ENCODE measurements around the gene VTN.

The VTN gene

DNA sequence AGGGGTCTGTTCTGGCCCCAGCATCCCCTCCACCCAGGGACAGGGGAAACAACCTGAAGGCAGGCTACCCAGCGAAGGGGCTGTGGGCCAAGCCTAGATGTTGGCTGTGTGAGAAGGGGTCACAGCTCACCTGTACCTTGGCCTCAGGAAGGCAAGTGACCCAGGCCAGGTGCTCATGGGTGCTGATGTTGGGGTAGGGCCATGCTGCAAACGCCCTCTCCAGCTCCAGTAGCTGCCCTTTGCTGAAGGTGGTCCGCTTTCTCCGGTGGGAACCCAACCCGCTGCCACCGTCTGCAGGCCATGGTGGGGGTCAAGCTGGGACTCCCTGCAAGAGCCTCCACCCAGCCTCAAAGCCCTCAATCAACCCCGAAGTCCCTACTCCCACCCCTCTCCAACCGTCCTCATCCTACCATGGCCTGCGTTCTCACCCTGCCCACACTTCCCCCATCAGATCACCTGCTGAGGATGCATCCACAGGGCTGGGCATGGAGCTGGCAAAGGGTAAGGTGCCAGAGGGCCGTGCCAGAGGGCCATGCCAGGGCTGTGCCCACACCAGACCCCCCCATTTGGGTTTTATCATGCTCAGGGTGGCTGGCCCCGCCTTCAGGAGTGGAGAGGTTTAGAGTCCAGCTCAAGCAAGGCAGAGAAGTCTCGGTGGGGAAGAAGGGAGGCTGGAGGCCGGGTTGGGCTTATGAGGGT is 5.3 kb downstream of the VTN start, which contains the start of gene SEBOX:
TSS of gene SEBOX (minus strand) at position 535 of the 699 bp plus-strand sequence. CDS start at position 487, 48 bp downstream.
- Histone ChIP-seq H3K79me2 (ENCODE audit: control insufficient read depth, insufficient read depth, low read length, poor library complexity) (no peaks in the 10 kb centered on the region), H2BK12ac (ENCODE audit: low read length) (no peak within 1 kb of the TSS), H3K27ac (ENCODE audit: low read depth, low read length) (no peak within 1 kb of the TSS), H2BK120ac (ENCODE audit: insufficient read depth, low read length, poor library complexity) (no peak within 1 kb of the TSS), H3K27me3 (ENCODE audit: insufficient read depth, low read length) (no peaks in the 10 kb centered on the region), H2AK5ac (ENCODE audit: low read length) (no peak within 1 kb of the TSS), H3K4me3 (ENCODE audit: low read depth, low read length) (peak within 1 kb of the TSS; percentile 37), H3K4me2 (ENCODE audit: low read length) (no peak within 1 kb of the TSS), H3K23ac (ENCODE audit: low read length) (no peak within 1 kb of the TSS), H3K9ac (ENCODE audit: low read length) (peak within 1 kb of the TSS; percentile 15), H2AFZ (ENCODE audit: insufficient read depth, low read length, poor library complexity) (no peak within 1 kb of the TSS), H4K12ac (ENCODE audit: low read depth, low read length) (no peak within 1 kb of the TSS), H3K36me3 (ENCODE audit: control insufficient read depth in 1 of 2, insufficient read depth in 2 of 2, low read length in 2 of 2) (peaks cover 21 to 42% of the 10 kb centered on the region in 2 experiments), H3K18ac (ENCODE audit: low read length) (no peak within 1 kb of the TSS), H3K14ac (ENCODE audit: low read length) (no peak within 1 kb of the TSS), H2BK5ac (ENCODE audit: low read depth, low read length, poor library complexity) (no peak within 1 kb of the TSS), H4K91ac (ENCODE audit: low read depth, low read length) (no peak within 1 kb of the TSS), H3K4me1 (ENCODE audit: control insufficient read depth in 1 of 2, insufficient read depth in 2 of 2, low read length in 2 of 2) (peaks cover 2 to 3% of the 10 kb centered on the region in 2 experiments), H4K8ac (ENCODE audit: low read depth, low read length) (no peak within 1 kb of the TSS), H3K4ac (ENCODE audit: low read depth, low read length) (no peak within 1 kb of the TSS), H3K9me3 (ENCODE audit: insufficient read depth, low read depth, low read length) (no peaks in the 10 kb centered on the region), H3K79me1 (ENCODE audit: low read length) (no peaks in the 10 kb centered on the region)
- WGBS (ENCODE audit: extremely low coverage, insufficient coverage, insufficient read length): no CpG with 5 or more reads among the region's 13 CpGs
- DNase-seq: no peak

DNA sequence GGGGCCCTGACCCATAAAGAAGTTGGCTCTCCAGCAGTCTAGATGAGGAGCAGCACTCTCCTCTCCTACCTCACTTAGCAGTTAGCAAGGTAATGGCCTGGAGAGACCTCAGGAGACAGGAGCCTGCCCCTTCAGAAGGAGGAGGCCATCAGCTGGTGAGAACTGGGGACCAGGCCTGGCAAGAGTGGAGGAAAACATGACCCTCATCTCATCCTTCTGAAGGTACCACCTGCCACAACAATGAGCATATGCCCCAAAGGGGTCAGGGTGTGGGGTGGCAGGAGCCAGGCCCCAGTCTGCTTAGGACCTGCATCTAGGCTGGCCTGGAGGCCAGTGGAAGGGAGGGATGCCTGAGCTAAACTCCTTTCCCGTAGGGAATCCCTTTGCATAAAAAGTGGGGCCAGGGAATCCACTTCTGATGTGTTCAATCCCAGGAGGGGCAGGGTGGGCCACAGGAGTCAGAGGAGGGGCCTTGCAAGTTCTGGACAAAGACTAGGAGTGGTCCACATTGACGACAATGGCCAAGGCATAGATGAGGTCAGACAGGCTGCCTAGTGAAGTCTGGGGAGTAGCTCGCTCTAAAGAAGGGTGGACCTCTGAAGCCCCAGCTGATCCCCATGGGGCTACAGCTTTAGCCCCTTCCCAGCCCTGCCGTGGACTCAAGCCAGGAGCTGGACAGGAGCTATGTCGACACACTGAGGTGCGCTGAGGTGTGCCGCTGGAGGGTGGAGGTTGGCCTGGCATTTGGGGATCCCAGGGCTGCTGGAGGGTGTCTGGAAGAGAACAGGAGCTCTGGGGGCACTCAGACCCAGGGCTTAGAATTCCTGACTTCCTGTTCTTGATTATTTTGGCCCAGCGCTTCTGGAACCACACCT is 6.1 kb downstream of the VTN start:
- Histone ChIP-seq H3K4me2 (ENCODE audit: low read length) (no peak overlapping the region), H3K9ac (ENCODE audit: low read length) (no peak overlapping the region), H3K4me3 (ENCODE audit: low read depth, low read length) (peak overlapping the region; percentile 37), H2AK5ac (ENCODE audit: low read length) (no peak overlapping the region), H3K14ac (ENCODE audit: low read length) (no peak overlapping the region), H4K12ac (ENCODE audit: low read depth, low read length) (no peak overlapping the region), H3K79me1 (ENCODE audit: low read length) (no peaks in the 10 kb centered on the region), H3K4ac (ENCODE audit: low read depth, low read length) (no peak overlapping the region), H2BK120ac (ENCODE audit: insufficient read depth, low read length, poor library complexity) (no peak overlapping the region), H3K9me3 (ENCODE audit: insufficient read depth, low read depth, low read length) (no peaks in the 10 kb centered on the region), H3K27ac (ENCODE audit: low read depth, low read length) (no peak overlapping the region), H2AFZ (ENCODE audit: insufficient read depth, low read length, poor library complexity) (no peak overlapping the region), H3K18ac (ENCODE audit: low read length) (no peak overlapping the region), H3K23ac (ENCODE audit: low read length) (no peak overlapping the region), H4K8ac (ENCODE audit: low read depth, low read length) (no peak overlapping the region), H4K91ac (ENCODE audit: low read depth, low read length) (no peak overlapping the region), H2BK5ac (ENCODE audit: low read depth, low read length, poor library complexity) (no peak overlapping the region), H2BK12ac (ENCODE audit: low read length) (no peak overlapping the region), H3K79me2 (ENCODE audit: control insufficient read depth, insufficient read depth, low read length, poor library complexity) (no peaks in the 10 kb centered on the region), H3K27me3 (ENCODE audit: insufficient read depth, low read length) (no peaks in the 10 kb centered on the region), H3K36me3 (ENCODE audit: control insufficient read depth in 1 of 2, insufficient read depth in 2 of 2, low read length in 2 of 2) (peaks cover 25 to 46% of the 10 kb centered on the region in 2 experiments), H3K4me1 (ENCODE audit: control insufficient read depth in 1 of 2, insufficient read depth in 2 of 2, low read length in 2 of 2) (no peaks in the 10 kb centered on the region)
- no CpG with 5 or more reads among the region's 8 CpGs for WGBS (ENCODE audit: extremely low coverage, insufficient coverage, insufficient read length)
- no peak for DNase-seq

GRCh38 chr17:28363186-28363585 is 6.9 kb downstream of the VTN start:
- H2AK5ac ChIP-seq (ENCODE audit: low read length): no peak overlapping the region
- no peak overlapping the region for H2AFZ ChIP-seq (ENCODE audit: insufficient read depth, low read length, poor library complexity)
- no peak overlapping the region for H3K4me2 ChIP-seq (ENCODE audit: low read length)

GRCh38 chr17:28357901-28358197 is 12.3 kb downstream of the VTN start:
- H2BK5ac ChIP-seq (ENCODE audit: low read depth, low read length, poor library complexity): no peak overlapping the region
- peak overlapping the region; percentile 88 for H4K91ac ChIP-seq (ENCODE audit: low read depth, low read length)
- peak overlapping the region; percentile 89 for H2AFZ ChIP-seq (ENCODE audit: insufficient read depth, low read length, poor library complexity)
- H2AK5ac ChIP-seq (ENCODE audit: low read length): peak overlapping the region; percentile 65
- H3K79me1 ChIP-seq (ENCODE audit: low read length): peaks cover 9% of the 10 kb centered on the region
- no peak overlapping the region for H3K27ac ChIP-seq (ENCODE audit: low read depth, low read length)
- H2BK12ac ChIP-seq (ENCODE audit: low read length): no peak overlapping the region
- no CpG with 5 or more reads among the region's 4 CpGs for WGBS (ENCODE audit: extremely low coverage, insufficient coverage, insufficient read length)
- peak overlapping the region; percentile 88 for H3K14ac ChIP-seq (ENCODE audit: low read length)
- no peak for DNase-seq
- no peak overlapping the region for H3K23ac ChIP-seq (ENCODE audit: low read length)
- H3K79me2 ChIP-seq (ENCODE audit: control insufficient read depth, insufficient read depth, low read length, poor library complexity): peaks cover 10% of the 10 kb centered on the region
- no peaks in the 10 kb centered on the region for H3K27me3 ChIP-seq (ENCODE audit: insufficient read depth, low read length)
- peaks cover 33 to 43% of the 10 kb centered on the region in 2 experiments for H3K36me3 ChIP-seq (ENCODE audit: control insufficient read depth in 1 of 2, insufficient read depth in 2 of 2, low read length in 2 of 2)
- peak overlapping the region; percentile 75 for H3K4ac ChIP-seq (ENCODE audit: low read depth, low read length)
- no peaks in the 10 kb centered on the region for H3K9me3 ChIP-seq (ENCODE audit: insufficient read depth, low read depth, low read length)
- peak overlapping the region; percentile 99 for H4K8ac ChIP-seq (ENCODE audit: low read depth, low read length)
- peaks cover 0 to 9% of the 10 kb centered on the region in 2 experiments for H3K4me1 ChIP-seq (ENCODE audit: control insufficient read depth in 1 of 2, insufficient read depth in 2 of 2, low read length in 2 of 2)
- peak overlapping the region; percentile 96 for H3K4me3 ChIP-seq (ENCODE audit: low read depth, low read length)
- peak overlapping the region; percentile 92 for H4K12ac ChIP-seq (ENCODE audit: low read depth, low read length)
- H3K4me2 ChIP-seq (ENCODE audit: low read length): peak overlapping the region; percentile 81
- peak overlapping the region; percentile 94 for H3K9ac ChIP-seq (ENCODE audit: low read length)
- H3K18ac ChIP-seq (ENCODE audit: low read length): peak overlapping the region; percentile 82
- H2BK120ac ChIP-seq (ENCODE audit: insufficient read depth, low read length, poor library complexity): no peak overlapping the region

More at GRCh38 chr17:28363186-28363585, 6.9 kb downstream of the VTN start:
- Histone ChIP-seq H3K27me3 (ENCODE audit: insufficient read depth, low read length) (no peaks in the 10 kb centered on the region), H3K4me1 (ENCODE audit: control insufficient read depth in 1 of 2, insufficient read depth in 2 of 2, low read length in 2 of 2) (peaks cover 0 to 1% of the 10 kb centered on the region in 2 experiments), H3K23ac (ENCODE audit: low read length) (no peak overlapping the region), H3K4ac (ENCODE audit: low read depth, low read length) (no peak overlapping the region), H3K9me3 (ENCODE audit: insufficient read depth, low read depth, low read length) (no peaks in the 10 kb centered on the region), H4K8ac (ENCODE audit: low read depth, low read length) (no peak overlapping the region), H3K18ac (ENCODE audit: low read length) (no peak overlapping the region), H3K14ac (ENCODE audit: low read length) (no peak overlapping the region), H2BK5ac (ENCODE audit: low read depth, low read length, poor library complexity) (no peak overlapping the region), H2BK12ac (ENCODE audit: low read length) (no peak overlapping the region), H2BK120ac (ENCODE audit: insufficient read depth, low read length, poor library complexity) (no peak overlapping the region), H3K4me3 (ENCODE audit: low read depth, low read length) (no peak overlapping the region), H4K91ac (ENCODE audit: low read depth, low read length) (no peak overlapping the region), H3K79me1 (ENCODE audit: low read length) (no peaks in the 10 kb centered on the region), H4K12ac (ENCODE audit: low read depth, low read length) (no peak overlapping the region), H3K79me2 (ENCODE audit: control insufficient read depth, insufficient read depth, low read length, poor library complexity) (no peaks in the 10 kb centered on the region), H3K9ac (ENCODE audit: low read length) (no peak overlapping the region), H3K36me3 (ENCODE audit: control insufficient read depth in 1 of 2, insufficient read depth in 2 of 2, low read length in 2 of 2) (peaks cover 25 to 46% of the 10 kb centered on the region in 2 experiments), H3K27ac (ENCODE audit: low read depth, low read length) (no peak overlapping the region)
- no CpG with 5 or more reads among the region's 5 CpGs for WGBS (ENCODE audit: extremely low coverage, insufficient coverage, insufficient read length)
- DNase-seq: no peak
